B cell (primary cell): ENCODE measurements around the gene WNK4. TPM values are rescaled to one million over a fixed set of nuclear protein-coding genes. Genes with fewer than 3 reads are reported as not detected.

Source experiments
- ATAC-seq: fragments of 200-7000 bp; cut with Tn5 transposase; one replicate; pipeline ENCODE4 v1.10.0; 2021; ENCODE audit warnings: low read depth, mild to moderate bottlenecking, moderate number of reproducible peaks, moderate library complexity
- CTCF ChIA-PET: fragments of 350-600 bp; sonication (Branson Sonifier 250); formaldehyde crosslinking; loops from one replicate; lab custom pipeline; 2021; ENCODE audit warnings: antibody characterized with exemption, inconsistent platforms; lab: Charles Lee
- POLR2A ChIA-PET: fragments of 350-600 bp; sonication (Branson Sonifier 250); formaldehyde crosslinking; loops from one replicate; lab custom pipeline; 2021; ENCODE audit warnings: antibody characterized with exemption; lab: Charles Lee
- DNase-seq: peaks from one replicate; pipeline ENCODE4 v3.0.0; 2013
- H2AFZ ChIP-seq: 2 replicates; pipeline ENCODE4 v1.6.1; 2012; ENCODE audit warnings: mild to moderate bottlenecking, low read depth, low read length; ENCODE audit not compliant: insufficient read depth, poor library complexity, severe bottlenecking
- H3K27ac ChIP-seq, 2 donors: 1 replicate in 1 of 2; 2 replicates in 1 of 2; pipeline ENCODE4 v1.5.1; 2012 to 2013; ENCODE audit warnings: low read length in 2 of 2, mild to moderate bottlenecking in 2 of 2, moderate library complexity in 1 of 2
- H3K27me3 ChIP-seq, 4 experiments: fragments of 200-600 bp in 1 of 4; sonication (generic) in 1 of 4; replicated peaks in 1 of 4; 1 replicate in 2 of 4; 2 replicates in 2 of 4; pipeline versions ENCODE4 v1.6.1 to v1.7.0; 2013 to 2016; ENCODE audit warnings: low read length in 3 of 4, mild to moderate bottlenecking in 2 of 4, mixed read lengths in 1 of 4, moderate library complexity in 1 of 4; ENCODE audit not compliant: insufficient read depth in 4 of 4, control insufficient read depth in 3 of 4; ENCODE audit errors: control extremely low read depth in 1 of 4
- H3K36me3 ChIP-seq, 2 experiments: replicated peaks in 1 of 2; 1 replicate in 1 of 2; 2 replicates in 1 of 2; pipeline versions ENCODE4 v1.6.1 to v1.7.1; 2013; ENCODE audit warnings: low read length in 1 of 2; ENCODE audit not compliant: insufficient read depth in 2 of 2, control insufficient read depth in 1 of 2; ENCODE audit errors: control extremely low read depth in 1 of 2, extremely low read depth in 1 of 2
- H3K4me1 ChIP-seq, 2 donors: fragments of 200-600 bp in 1 of 2; sonication (generic) in 1 of 2; 1 replicate in 1 of 2; 2 replicates in 1 of 2; pipeline versions ENCODE4 v1.5.1 to v1.6.1; 2013 to 2017; ENCODE audit warnings: low read length in 2 of 2; ENCODE audit not compliant: control insufficient read depth in 2 of 2, insufficient read depth in 2 of 2
- H3K4me2 ChIP-seq: replicated peaks from 2 replicates; pipeline ENCODE3; 2012; ENCODE audit warnings: mild to moderate bottlenecking, low read depth, low read length; ENCODE audit not compliant: poor library complexity, severe bottlenecking
- H3K4me3 ChIP-seq, 5 experiments: fragments of 200-600 bp in 1 of 5; sonication (generic) in 1 of 5; 1 replicate in 3 of 5; 2 replicates in 2 of 5; pipeline versions ENCODE4 v1.5.1 to v1.7.0; 2011 to 2016; ENCODE audit warnings: low read length in 4 of 5, mild to moderate bottlenecking in 4 of 5, low read depth in 2 of 5, control low read depth in 1 of 5, moderate library complexity in 1 of 5; ENCODE audit not compliant: insufficient read depth in 1 of 5; ENCODE audit errors: control extremely low read depth in 1 of 5, extremely low read depth in 1 of 5
- H3K79me2 ChIP-seq: fragments of 200-600 bp; sonication (generic); one replicate; pipeline ENCODE4 v1.6.0; 2016; ENCODE audit warnings: low read length; ENCODE audit not compliant: control insufficient read depth, insufficient read depth
- H3K9ac ChIP-seq: fragments of 200-600 bp; sonication (generic); 2 replicates; pipeline ENCODE4 v1.6.1; 2017; ENCODE audit warnings: mild to moderate bottlenecking, low read length, moderate library complexity
- H3K9me3 ChIP-seq, 3 donors: one replicate each; pipeline versions ENCODE4 v1.6.1 to v1.7.1; 2013; ENCODE audit warnings: low read length in 2 of 3; ENCODE audit not compliant: control insufficient read depth in 2 of 3, insufficient read depth in 1 of 3; ENCODE audit errors: control extremely low read depth in 1 of 3
- H4K20me1 ChIP-seq: 2 replicates; pipeline ENCODE4 v1.6.0; 2012; ENCODE audit warnings: mild to moderate bottlenecking, low read length; ENCODE audit not compliant: insufficient read depth, control insufficient read depth, poor library complexity, severe bottlenecking
- H3K27ac Mint-ChIP-seq: one replicate; pipeline ENCODE4 v1.8.0; 2021; ENCODE audit warnings: mixed read lengths
- H3K27me3 Mint-ChIP-seq: one replicate; pipeline ENCODE4 v1.8.0; 2021; ENCODE audit warnings: mixed read lengths
- H3K4me1 Mint-ChIP-seq: one replicate; pipeline ENCODE4 v1.8.0; 2021; ENCODE audit warnings: mixed read lengths
- H3K4me3 Mint-ChIP-seq: one replicate; pipeline ENCODE4 v1.8.0; 2021; ENCODE audit warnings: mixed read lengths
- H3K9me3 Mint-ChIP-seq: one replicate; pipeline ENCODE4 v1.8.0; 2022; ENCODE audit warnings: mixed read lengths; ENCODE audit not compliant: insufficient read depth
- EZH2 ChIP-seq: IDR thresholded peaks from 2 replicates; pipeline ENCODE4 v1.6.1; 2012; ENCODE audit warnings: borderline replicate concordance, low read depth, mild to moderate bottlenecking, moderate library complexity, low read length; ENCODE audit not compliant: insufficient read depth, poor library complexity, severe bottlenecking
- WGBS: methylation state at CpG from one replicate; pipeline ENCODE4 v1.1.5; 2013; ENCODE audit warnings: missing lambda C conversion rate; ENCODE audit not compliant: insufficient coverage; 5-methylcytosine and 5-hydroxymethylcytosine counted together
- intact Hi-C: fragments of 100-400 bp; cut with micrococcal nuclease; formaldehyde crosslinking; loops from one replicate; pipeline ENCODE4 v1.10.0; 2022
- polyA plus RNA-seq: library from polyadenylated mRNA; depleted of rRNA; stranded (reverse); fragments of >200 nt; gene quantifications from 2 replicates; pipeline ENCODE4 v1.2.3, GENCODE V29; 2012
- total RNA-seq, 2 donors: library from RNA; stranded (reverse); fragments of 120-200 nt in 1 of 2; gene quantifications; 1 replicate in 1 of 2; 2 replicates in 1 of 2; pipeline versions ENCODE4 v1.2.3 to v1.2.4, GENCODE V29; 2013 to 2022
- TF ChIP-seq, protein P1 (sequence below): fragments of 200-600 bp; IDR thresholded peaks from one replicate; pipeline ENCODE4 v1.8.0; 2022; ENCODE audit warnings: antibody characterized with exemption, mild to moderate bottlenecking

WNK4 gene
- total and polyA plus RNA-seq, 2 donors (not counting 1 experiment from before 2014, with no cell fraction given) = 0.03 to 0.44 TPM

GRCh38 chr17:42751628-42752027 lies 28.8 kb upstream of the WNK4 start:
- Histone ChIP-seq H3K36me3 (no peaks in the 10 kb centered on the region), H3K4me2 (no peak overlapping the region), H2AFZ (no peak overlapping the region), H3K4me3 (no peak overlapping the region), H3K27ac (no peak overlapping the region), H3K9me3 (no peaks in the 10 kb centered on the region), H3K79me2 (no peaks in the 10 kb centered on the region), H4K20me1 (no peaks in the 10 kb centered on the region), H3K27me3 (peaks cover 0 to 22% (median 7%) of the 10 kb centered on the region in 4 experiments), H3K9ac (no peak overlapping the region), H3K4me1 (no peaks in the 10 kb centered on the region)
- TF ChIP-seq, protein P1, sequence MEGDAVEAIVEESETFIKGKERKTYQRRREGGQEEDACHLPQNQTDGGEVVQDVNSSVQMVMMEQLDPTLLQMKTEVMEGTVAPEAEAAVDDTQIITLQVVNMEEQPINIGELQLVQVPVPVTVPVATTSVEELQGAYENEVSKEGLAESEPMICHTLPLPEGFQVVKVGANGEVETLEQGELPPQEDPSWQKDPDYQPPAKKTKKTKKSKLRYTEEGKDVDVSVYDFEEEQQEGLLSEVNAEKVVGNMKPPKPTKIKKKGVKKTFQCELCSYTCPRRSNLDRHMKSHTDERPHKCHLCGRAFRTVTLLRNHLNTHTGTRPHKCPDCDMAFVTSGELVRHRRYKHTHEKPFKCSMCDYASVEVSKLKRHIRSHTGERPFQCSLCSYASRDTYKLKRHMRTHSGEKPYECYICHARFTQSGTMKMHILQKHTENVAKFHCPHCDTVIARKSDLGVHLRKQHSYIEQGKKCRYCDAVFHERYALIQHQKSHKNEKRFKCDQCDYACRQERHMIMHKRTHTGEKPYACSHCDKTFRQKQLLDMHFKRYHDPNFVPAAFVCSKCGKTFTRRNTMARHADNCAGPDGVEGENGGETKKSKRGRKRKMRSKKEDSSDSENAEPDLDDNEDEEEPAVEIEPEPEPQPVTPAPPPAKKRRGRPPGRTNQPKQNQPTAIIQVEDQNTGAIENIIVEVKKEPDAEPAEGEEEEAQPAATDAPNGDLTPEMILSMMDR = no peak
- TF ChIP-seq EZH2 = no peak
- Mint-ChIP-seq H3K9me3 (no peaks in the 10 kb centered on the region), H3K4me3 (no peak overlapping the region), H3K27ac (no peak overlapping the region), H3K4me1 (no peaks in the 10 kb centered on the region), H3K27me3 (peaks cover 38% of the 10 kb centered on the region)
- ChIA-PET CTCF (interaction anchor here (0.6 kb wide), 1 partner anchor 8 kb away, joined by 3 read pairs; no protein-coding TSS in a partner anchor), POLR2A (interaction anchor here (0.6 kb wide), 1 partner anchor 16 kb away, joined by 3 read pairs; no protein-coding TSS in a partner anchor)
- DNase-seq (no peak), ATAC-seq (no peak)
- WGBS = 90% methylated on average over 3 of the region's 7 CpGs
- intact Hi-C loops = no loop called here

- no peak overlapping the region for H2AFZ ChIP-seq
- TF ChIP-seq EZH2 = no peak
- TF ChIP-seq, protein P1 = no peak
- Mint-ChIP-seq H3K27ac (no peak overlapping the region), H3K4me3 (no peak overlapping the region), H3K4me1 (peaks cover 2% of the 10 kb centered on the region), H3K27me3 (peaks cover 31% of the 10 kb centered on the region), H3K9me3 (no peaks in the 10 kb centered on the region)
- H3K27ac ChIP-seq = no peak overlapping the region
- peaks cover 2% of the 10 kb centered on the region in 2 donors for H3K4me1 ChIP-seq
- H3K9ac ChIP-seq = no peak overlapping the region
- intact Hi-C loops = no loop called here
- ChIA-PET CTCF (interaction anchor here (1.0 kb wide), 1 partner anchor 9 kb away, joined by 5 read pairs; no protein-coding TSS in a partner anchor), POLR2A (no interaction called here)
- H3K9me3 ChIP-seq = no peaks in the 10 kb centered on the region
- H4K20me1 ChIP-seq = no peaks in the 10 kb centered on the region
- no peak overlapping the region for H3K4me2 ChIP-seq
- DNase-seq (no peak), ATAC-seq (no peak)
- peaks cover 0 to 14% (median 7%) of the 10 kb centered on the region in 4 experiments for H3K27me3 ChIP-seq
- no peaks in the 10 kb centered on the region for H3K79me2 ChIP-seq
- no peak overlapping the region for H3K4me3 ChIP-seq
- WGBS = 93% methylated on average over 2 of the region's 3 CpGs
- no peaks in the 10 kb centered on the region for H3K36me3 ChIP-seq
Observed at GRCh38 chr17:42754782-42755181, 25.6 kb upstream of the WNK4 start.
